CD14-positive monocyte (primary cell): ENCODE results near the gene TCF25. TPM values are rescaled to one million over a fixed set of nuclear protein-coding genes. Genes with fewer than 3 reads are reported as not detected.

ENCODE experiments used
- DNase-seq, 3 donors: peaks; one replicate each; pipeline ENCODE4 v3.0.0-alpha.2; 2011 to 2022
- H2AFZ ChIP-seq: 2 replicates; pipeline ENCODE4 v1.6.0; 2012; ENCODE audit warnings: mild to moderate bottlenecking, low read depth, low read length, inconsistent platforms; ENCODE audit not compliant: insufficient read depth, poor library complexity, severe bottlenecking
- H3K27ac ChIP-seq, 2 donors: 1 replicate in 1 of 2; 2 replicates in 1 of 2; pipeline ENCODE4 v1.5.1; 2012 to 2013; ENCODE audit warnings: low read length in 2 of 2, control low read depth in 1 of 2, inconsistent platforms in 1 of 2, low read depth in 1 of 2, mild to moderate bottlenecking in 1 of 2
- H3K27me3 ChIP-seq, 2 donors: one replicate each; pipeline versions ENCODE4 v1.6.0 to v1.6.1; 2011 to 2013; ENCODE audit warnings: low read length in 2 of 2; ENCODE audit not compliant: control insufficient read depth in 2 of 2, insufficient read depth in 2 of 2
- H3K36me3 ChIP-seq, 2 donors: replicated peaks in 1 of 2; 1 replicate in 1 of 2; 2 replicates in 1 of 2; pipeline versions ENCODE4 v1.5.1 to v1.6.1; 2012 to 2013; ENCODE audit warnings: low read length in 2 of 2, control low read depth in 1 of 2, inconsistent platforms in 1 of 2, mild to moderate bottlenecking in 1 of 2; ENCODE audit not compliant: insufficient read depth in 2 of 2, control insufficient read depth in 1 of 2
- H3K4me1 ChIP-seq, 2 donors: 1 replicate in 1 of 2; 2 replicates in 1 of 2; pipeline versions ENCODE4 v1.5.1 to v1.6.1; 2012 to 2013; ENCODE audit warnings: low read length in 2 of 2, control low read depth in 1 of 2, inconsistent platforms in 1 of 2, mild to moderate bottlenecking in 1 of 2, moderate library complexity in 1 of 2; ENCODE audit not compliant: insufficient read depth in 2 of 2, control insufficient read depth in 1 of 2
- H3K4me2 ChIP-seq: replicated peaks from 2 replicates; pipeline ENCODE3; 2012; ENCODE audit warnings: low read length, moderate library complexity, mild to moderate bottlenecking; ENCODE audit not compliant: poor library complexity, severe bottlenecking; ENCODE audit errors: extremely low read depth
- H3K4me3 ChIP-seq, 3 experiments: fragments of 200-600 bp in 1 of 3; sonication (generic) in 1 of 3; replicated peaks in 1 of 3; 1 replicate in 2 of 3; 2 replicates in 1 of 3; pipeline ENCODE4 v1.5.1; 2011 to 2013; ENCODE audit warnings: low read length in 3 of 3, mild to moderate bottlenecking in 3 of 3, control low read depth in 2 of 3, low read depth in 2 of 3, inconsistent platforms in 1 of 3, moderate library complexity in 1 of 3
- H3K79me2 ChIP-seq: 2 replicates; pipeline ENCODE4 v1.6.0; 2012; ENCODE audit warnings: mild to moderate bottlenecking, control low read depth, inconsistent platforms, low read length, moderate library complexity; ENCODE audit not compliant: insufficient read depth
- H3K9ac ChIP-seq: 2 replicates; pipeline ENCODE4 v1.6.0; 2017; ENCODE audit warnings: low read length, mild to moderate bottlenecking; ENCODE audit not compliant: insufficient read depth, poor library complexity, severe bottlenecking
- H3K9me3 ChIP-seq, 2 donors: replicated peaks in 1 of 2; 1 replicate in 1 of 2; 2 replicates in 1 of 2; pipeline versions ENCODE4 v1.5.1 to v1.6.1; 2012 to 2013; ENCODE audit warnings: low read length in 2 of 2, control low read depth in 1 of 2; ENCODE audit not compliant: control insufficient read depth in 1 of 2, insufficient read depth in 1 of 2
- H4K20me1 ChIP-seq: 2 replicates; pipeline ENCODE4 v1.6.0; 2012; ENCODE audit warnings: mild to moderate bottlenecking, low read length, control low read depth, moderate library complexity; ENCODE audit not compliant: insufficient read depth
- H3K27ac Mint-ChIP-seq, 7 donors: one replicate each; pipeline ENCODE4 v1.8.0; 2020; ENCODE audit warnings: mild to moderate bottlenecking in 7 of 7, mixed read lengths in 7 of 7, moderate library complexity in 6 of 7, inconsistent platforms in 2 of 7
- H3K27me3 Mint-ChIP-seq, 3 donors: one replicate each; pipeline ENCODE4 v1.8.0; 2021 to 2022; ENCODE audit warnings: low read depth in 3 of 3, mild to moderate bottlenecking in 3 of 3, mixed read lengths in 3 of 3, moderate library complexity in 3 of 3, inconsistent platforms in 1 of 3
- H3K36me3 Mint-ChIP-seq, 2 donors: one replicate each; pipeline ENCODE4 v1.8.0; 2020; ENCODE audit warnings: mixed read lengths in 2 of 2, inconsistent platforms in 1 of 2, mild to moderate bottlenecking in 1 of 2
- H3K4me1 Mint-ChIP-seq: one replicate; pipeline ENCODE4 v1.8.0; 2020; ENCODE audit warnings: mild to moderate bottlenecking, mixed read lengths
- H3K4me3 Mint-ChIP-seq, 2 donors: one replicate each; pipeline ENCODE4 v1.8.0; 2020; ENCODE audit warnings: mild to moderate bottlenecking in 2 of 2, mixed read lengths in 2 of 2, moderate library complexity in 1 of 2
- H3K9me3 Mint-ChIP-seq, 7 donors: one replicate each; pipeline ENCODE4 v1.8.0; 2020 to 2022; ENCODE audit warnings: mixed read lengths in 7 of 7, mild to moderate bottlenecking in 6 of 7, moderate library complexity in 6 of 7, inconsistent platforms in 2 of 7
- WGBS: methylation state at CpG from one replicate; pipeline ENCODE4 v1.1.5; 2013; ENCODE audit warnings: missing lambda C conversion rate; ENCODE audit not compliant: insufficient coverage; 5-methylcytosine and 5-hydroxymethylcytosine counted together
- intact Hi-C, 2 donors: fragments of 100-400 bp; cut with micrococcal nuclease; formaldehyde crosslinking; loops; one replicate each; pipeline versions ENCODE4 v1.15.0 to v1.15.1; 2023
- polyA plus RNA-seq, 3 donors: library from polyadenylated mRNA; depleted of rRNA in 1 of 3; unstranded in 2 of 3; stranded (reverse) in 1 of 3; fragments of 300-500 nt in 2 of 3; fragments of >200 nt in 1 of 3; fragmentation: Illumina TruSeq in 2 of 3; gene quantifications; 1 replicate in 2 of 3; 2 replicates in 1 of 3; pipeline ENCODE4 v1.2.3, GENCODE V29; 2012 to 2021
- TF ChIP-seq, protein P1 (sequence below): fragments of 200-600 bp; IDR thresholded peaks from one replicate; pipeline ENCODE4 v1.8.0; 2022; ENCODE audit warnings: antibody characterized with exemption, mild to moderate bottlenecking

The TCF25 gene
- polyA plus RNA-seq, 3 donors, result 98.0 to 231 (median 114) TPM

DNA sequence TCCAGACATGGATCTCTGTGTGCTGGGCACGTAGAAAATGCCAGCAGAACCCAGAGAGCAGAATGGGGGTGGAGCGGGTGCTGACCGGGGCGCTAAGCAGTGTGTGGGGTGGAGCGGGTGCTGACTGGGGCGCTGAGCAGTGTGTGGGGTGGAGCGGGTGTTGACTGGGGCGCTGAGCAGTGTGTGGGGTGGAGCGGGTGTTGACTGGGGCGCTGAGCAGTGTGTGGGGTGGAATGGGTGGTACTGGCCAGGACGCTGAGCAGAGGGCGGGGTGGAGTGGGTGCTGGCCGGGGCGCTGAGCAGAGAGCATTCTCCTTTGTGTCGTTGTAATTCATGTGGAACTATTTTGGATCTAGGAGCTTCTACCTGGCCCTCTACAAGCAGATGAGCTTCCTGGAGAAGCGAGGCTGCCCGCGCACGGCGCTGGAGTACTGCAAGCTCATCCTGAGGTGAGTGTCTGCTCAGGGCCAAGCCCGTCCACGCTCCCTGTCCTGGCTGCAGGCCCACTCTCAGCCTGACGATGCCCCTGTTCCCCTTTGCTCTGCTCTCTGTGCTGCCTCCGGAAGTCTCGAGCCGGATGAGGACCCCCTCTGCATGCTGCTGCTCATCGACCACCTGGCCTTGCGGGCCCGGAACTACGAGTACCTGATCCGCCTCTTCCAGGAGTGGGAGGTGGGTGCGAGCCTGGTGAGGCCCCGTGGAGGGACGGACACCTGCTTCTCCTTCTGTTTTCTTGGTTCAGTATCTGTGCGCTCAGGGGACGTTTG lies 25.0 kb downstream of the TCF25 start:
- Histone ChIP-seq H3K4me3 (no peak overlapping the region), H3K4me2 (no peak overlapping the region), H3K79me2 (no peaks in the 10 kb centered on the region), H2AFZ (no peak overlapping the region), H3K9ac (no peak overlapping the region), H3K4me1 (no peaks in the 10 kb centered on the region), H3K36me3 (peaks cover 77 to 88% of the 10 kb centered on the region in 2 donors), H3K27me3 (no peaks in the 10 kb centered on the region), H4K20me1 (peaks cover 74% of the 10 kb centered on the region), H3K27ac (no peak overlapping the region), H3K9me3 (no peaks in the 10 kb centered on the region)
- Mint-ChIP-seq H3K27me3 (no peaks in the 10 kb centered on the region), H3K4me1 (no peaks in the 10 kb centered on the region), H3K36me3 (peaks cover 62 to 85% of the 10 kb centered on the region in 2 donors), H3K4me3 (no peak overlapping the region), H3K27ac (peak overlapping the region in 1 of 7 donors; percentile 53), H3K9me3 (peaks cover 0 to 2% (median 0%) of the 10 kb centered on the region in 7 donors)
- TF ChIP-seq, protein P1, sequence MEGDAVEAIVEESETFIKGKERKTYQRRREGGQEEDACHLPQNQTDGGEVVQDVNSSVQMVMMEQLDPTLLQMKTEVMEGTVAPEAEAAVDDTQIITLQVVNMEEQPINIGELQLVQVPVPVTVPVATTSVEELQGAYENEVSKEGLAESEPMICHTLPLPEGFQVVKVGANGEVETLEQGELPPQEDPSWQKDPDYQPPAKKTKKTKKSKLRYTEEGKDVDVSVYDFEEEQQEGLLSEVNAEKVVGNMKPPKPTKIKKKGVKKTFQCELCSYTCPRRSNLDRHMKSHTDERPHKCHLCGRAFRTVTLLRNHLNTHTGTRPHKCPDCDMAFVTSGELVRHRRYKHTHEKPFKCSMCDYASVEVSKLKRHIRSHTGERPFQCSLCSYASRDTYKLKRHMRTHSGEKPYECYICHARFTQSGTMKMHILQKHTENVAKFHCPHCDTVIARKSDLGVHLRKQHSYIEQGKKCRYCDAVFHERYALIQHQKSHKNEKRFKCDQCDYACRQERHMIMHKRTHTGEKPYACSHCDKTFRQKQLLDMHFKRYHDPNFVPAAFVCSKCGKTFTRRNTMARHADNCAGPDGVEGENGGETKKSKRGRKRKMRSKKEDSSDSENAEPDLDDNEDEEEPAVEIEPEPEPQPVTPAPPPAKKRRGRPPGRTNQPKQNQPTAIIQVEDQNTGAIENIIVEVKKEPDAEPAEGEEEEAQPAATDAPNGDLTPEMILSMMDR, result no peak
- no peak for DNase-seq
- 96% methylated on average over 27 of the region's 36 CpGs for WGBS
- intact Hi-C loops, result no loop called here

DNA sequence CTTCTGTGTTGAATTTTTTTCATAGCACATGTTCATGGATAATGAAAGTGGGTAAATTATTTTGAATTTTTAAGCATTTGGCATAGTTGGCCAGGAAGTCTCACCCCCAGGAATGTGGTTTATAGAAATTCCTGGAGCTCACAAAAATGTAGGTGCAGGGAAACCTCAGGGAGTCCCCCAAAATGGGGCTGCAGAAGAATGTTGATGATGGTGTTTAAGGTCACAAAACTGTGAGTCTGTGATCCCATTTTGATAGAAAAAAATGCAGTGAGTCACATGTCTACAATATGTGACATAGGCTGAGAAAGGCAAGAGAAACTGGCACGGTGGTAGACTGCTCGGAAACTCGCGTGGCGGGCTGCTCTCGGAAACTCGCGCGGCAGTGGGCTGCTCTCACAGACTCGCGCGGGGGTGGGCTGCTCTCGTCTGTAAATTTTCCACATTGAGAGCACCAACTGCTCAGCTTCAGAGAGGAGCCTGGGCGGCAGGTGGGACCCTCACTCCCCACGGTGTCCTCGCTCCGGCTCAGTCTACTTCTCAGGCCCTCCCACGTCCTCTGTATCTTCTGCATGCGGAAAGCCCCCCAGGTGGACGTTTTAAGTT lies 26.6 kb downstream of the TCF25 start:
- Histone ChIP-seq H2AFZ (no peak overlapping the region), H4K20me1 (peaks cover 73% of the 10 kb centered on the region), H3K9me3 (no peaks in the 10 kb centered on the region), H3K4me1 (no peaks in the 10 kb centered on the region), H3K9ac (no peak overlapping the region), H3K4me3 (no peak overlapping the region), H3K27me3 (no peaks in the 10 kb centered on the region), H3K4me2 (no peak overlapping the region), H3K27ac (no peak overlapping the region), H3K36me3 (peaks cover 79 to 88% of the 10 kb centered on the region in 2 donors), H3K79me2 (no peaks in the 10 kb centered on the region)
- 98% methylated on average over 16 of the region's 20 CpGs for WGBS
- TF ChIP-seq, protein P1, result no peak
- no peak for DNase-seq
- Mint-ChIP-seq H3K36me3 (peaks cover 62 to 89% of the 10 kb centered on the region in 2 donors), H3K4me3 (no peak overlapping the region), H3K4me1 (no peaks in the 10 kb centered on the region), H3K9me3 (peaks cover 0 to 2% (median 0%) of the 10 kb centered on the region in 7 donors), H3K27me3 (no peaks in the 10 kb centered on the region), H3K27ac (no peak overlapping the region)
- intact Hi-C loops, result no loop called here
